Stimulated activated naive CD8-positive, alpha-beta T cell treated with anti-CD3 and anti-CD28 coated beads, Interleukin-15, amount 100 ng/mL, for 72 hours (primary cell): ENCODE data around the gene SASH3.
A peak's percentile ranks its signal among the peaks of the same experiment; 100 is the strongest.
"Not testable (repeated sequence)": the region's sequence is repeated elsewhere in the genome, so short reads cannot be mapped to it uniquely, and the experiment has no call there.

Experiments used
- ATAC-seq: fragments of 150-1000 bp; cut with Tn5 transposase; 2 replicates; pipeline ENCODE4 v1.10.0; 2021; ENCODE audit warnings: mild to moderate bottlenecking, moderate library complexity
- DNase-seq, 2 donors: peaks; one replicate each; pipeline ENCODE4 v3.0.0; 2021 to 2022
- H3K27ac Mint-ChIP-seq, 2 donors: one replicate each; pipeline ENCODE4 v1.8.0; 2022; ENCODE audit warnings: mild to moderate bottlenecking in 2 of 2, mixed read lengths in 2 of 2, moderate library complexity in 2 of 2
- H3K27me3 Mint-ChIP-seq: one replicate; pipeline ENCODE4 v1.8.0; 2022; ENCODE audit warnings: mixed read lengths
- H3K4me1 Mint-ChIP-seq: one replicate; pipeline ENCODE4 v1.8.0; 2022; ENCODE audit warnings: mild to moderate bottlenecking, mixed read lengths
- H3K4me3 Mint-ChIP-seq, 2 donors: one replicate each; pipeline ENCODE4 v1.8.0; 2022; ENCODE audit warnings: mild to moderate bottlenecking in 2 of 2, mixed read lengths in 2 of 2, moderate library complexity in 1 of 2
- H3K9me3 Mint-ChIP-seq, 2 donors: one replicate each; pipeline ENCODE4 v1.8.0; 2022; ENCODE audit warnings: mixed read lengths in 2 of 2

The SASH3 gene

DNA sequence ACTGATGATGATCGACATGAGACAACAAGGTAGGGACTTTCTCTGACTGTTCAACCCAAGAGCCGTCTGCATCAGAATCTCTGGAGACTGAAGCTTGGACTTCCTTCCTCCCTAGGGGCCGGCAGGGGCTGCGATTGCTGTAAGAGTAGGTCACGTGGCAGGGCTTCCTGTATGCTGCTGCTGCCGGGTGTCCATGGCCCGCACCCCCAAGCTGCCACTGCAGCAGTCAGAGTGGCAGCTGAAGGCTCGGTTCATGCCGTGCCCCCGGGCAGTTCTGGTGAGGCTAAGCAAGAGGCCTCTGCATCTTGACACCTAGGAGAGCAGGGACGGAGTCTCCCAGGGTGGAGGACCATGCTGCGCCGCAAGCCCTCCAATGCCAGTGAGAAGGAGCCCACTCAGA lies at the start of gene SASH3:
TSS of gene SASH3 (plus strand) at position 203 of the 400 bp plus-strand sequence. CDS start at position 352, 149 bp downstream.
- H3K4me3 Mint-ChIP-seq: peak within 1 kb of the TSS; percentile 82 to 90
- no peaks in the 10 kb centered on the region for H3K9me3 Mint-ChIP-seq
- ATAC-seq (peak; percentile 53), DNase-seq (peak in 1 of 2 donors; percentile 79)
- H3K27me3 Mint-ChIP-seq: no peaks in the 10 kb centered on the region
- peaks cover 63% of the 10 kb centered on the region for H3K4me1 Mint-ChIP-seq
- H3K27ac Mint-ChIP-seq: peak within 1 kb of the TSS; percentile 91

DNA sequence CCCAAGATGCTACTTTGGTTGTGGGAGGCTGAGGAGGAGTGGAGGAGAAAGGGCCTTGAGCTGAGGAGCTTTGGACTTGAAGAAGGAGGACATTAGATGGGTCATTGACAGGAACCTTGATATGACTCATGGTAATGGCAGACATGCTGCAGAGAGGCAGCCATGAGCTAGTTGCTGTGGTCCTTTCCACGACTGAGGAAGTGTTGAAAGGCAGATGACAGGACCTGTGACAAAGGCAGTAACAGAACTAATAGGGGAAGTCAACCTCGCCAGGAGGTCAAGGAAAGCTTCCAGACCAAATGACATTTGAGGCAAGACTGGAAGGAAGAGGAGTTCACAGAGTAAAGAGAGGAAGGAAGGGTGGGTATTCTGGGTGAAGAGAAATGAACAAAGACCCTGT lies 48.5 kb upstream of the SASH3 start:
- H3K9me3 Mint-ChIP-seq: peaks cover 0 to 8% of the 10 kb centered on the region in 2 donors
- DNase-seq: no peak
- no peak overlapping the region for H3K27ac Mint-ChIP-seq
- H3K4me1 Mint-ChIP-seq: peaks cover 33% of the 10 kb centered on the region
- no peaks in the 10 kb centered on the region for H3K27me3 Mint-ChIP-seq
- no peak overlapping the region for H3K4me3 Mint-ChIP-seq
- ATAC-seq: no peak

DNA sequence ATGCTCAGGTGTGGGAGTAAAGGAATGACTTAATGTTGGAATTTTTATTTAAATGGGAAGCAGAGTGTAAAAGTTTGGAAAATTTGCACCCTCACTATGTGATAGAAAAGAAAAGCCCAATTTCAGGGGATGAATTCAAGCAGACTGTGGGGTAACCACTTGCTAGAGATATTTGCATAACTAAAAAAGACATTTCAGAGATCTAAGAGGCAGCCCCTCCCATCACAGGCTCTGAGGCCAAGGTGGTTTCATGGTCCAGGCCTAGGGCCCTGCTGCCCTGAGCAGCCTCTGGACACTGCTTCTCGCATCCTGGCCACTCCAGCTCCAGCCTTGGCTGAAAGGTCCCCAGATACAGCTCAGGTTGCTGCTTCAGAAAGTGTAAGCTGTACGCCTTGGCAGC lies 46.9 kb upstream of the SASH3 start:
- Mint-ChIP-seq H3K4me1 (peaks cover 36% of the 10 kb centered on the region), H3K27me3 (no peaks in the 10 kb centered on the region), H3K9me3 (peaks cover 0 to 8% of the 10 kb centered on the region in 2 donors), H3K4me3 (no peak overlapping the region), H3K27ac (no peak overlapping the region)
- no peak for DNase-seq
- ATAC-seq: no peak

DNA sequence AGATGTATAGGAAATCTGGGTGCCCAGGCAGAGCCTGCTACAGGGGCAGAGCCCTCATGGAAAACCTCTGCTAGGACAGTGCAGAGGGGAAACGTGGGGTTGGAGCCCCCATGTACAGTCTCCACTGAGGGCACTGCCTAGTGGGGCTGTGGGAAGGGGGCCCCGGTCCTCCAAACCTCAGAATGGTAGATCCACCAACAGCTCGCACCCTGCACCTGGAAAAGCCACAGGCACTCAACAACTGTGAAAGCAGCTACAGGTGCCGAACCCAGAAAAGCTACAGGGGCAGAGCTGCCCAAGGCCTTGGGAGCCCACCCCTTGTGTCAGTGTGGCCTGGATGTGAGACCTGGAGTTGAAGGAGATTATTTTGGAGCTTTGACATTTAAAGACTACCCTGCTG lies 46.4 kb upstream of the SASH3 start:
- DNase-seq (no peak), ATAC-seq (no peak)
- Mint-ChIP-seq H3K4me1 (peaks cover 41% of the 10 kb centered on the region), H3K27ac (no peak overlapping the region), H3K9me3 (peaks cover 0 to 8% of the 10 kb centered on the region in 2 donors), H3K27me3 (no peaks in the 10 kb centered on the region), H3K4me3 (no peak overlapping the region)

DNA sequence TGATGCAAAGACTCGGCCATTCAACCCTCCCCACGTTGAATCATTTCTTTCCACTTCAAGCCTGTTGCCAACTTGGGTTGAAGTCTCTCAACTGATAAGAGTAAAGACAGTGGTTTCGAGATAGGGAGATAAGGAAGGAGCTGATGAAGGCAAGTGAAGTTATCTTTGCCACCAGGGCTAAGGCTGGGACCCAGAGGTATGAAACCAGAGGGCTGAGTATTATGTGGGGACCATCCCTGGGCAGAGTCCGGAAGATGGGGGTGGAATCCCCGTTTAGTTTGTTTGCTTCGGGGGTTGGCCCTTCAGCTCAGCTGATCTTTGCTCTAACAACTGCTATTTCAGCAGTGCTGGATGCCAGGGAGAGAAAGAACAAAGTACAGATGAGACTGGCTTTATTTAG lies 43.3 kb upstream of the SASH3 start:
- Mint-ChIP-seq H3K4me1 (peaks cover 46% of the 10 kb centered on the region), H3K4me3 (no peak overlapping the region), H3K27ac (peak overlapping the region in 1 of 2 donors; percentile 6), H3K27me3 (no peaks in the 10 kb centered on the region), H3K9me3 (no peaks in the 10 kb centered on the region)
- DNase-seq (no peak), ATAC-seq (peak; percentile 75)

DNA sequence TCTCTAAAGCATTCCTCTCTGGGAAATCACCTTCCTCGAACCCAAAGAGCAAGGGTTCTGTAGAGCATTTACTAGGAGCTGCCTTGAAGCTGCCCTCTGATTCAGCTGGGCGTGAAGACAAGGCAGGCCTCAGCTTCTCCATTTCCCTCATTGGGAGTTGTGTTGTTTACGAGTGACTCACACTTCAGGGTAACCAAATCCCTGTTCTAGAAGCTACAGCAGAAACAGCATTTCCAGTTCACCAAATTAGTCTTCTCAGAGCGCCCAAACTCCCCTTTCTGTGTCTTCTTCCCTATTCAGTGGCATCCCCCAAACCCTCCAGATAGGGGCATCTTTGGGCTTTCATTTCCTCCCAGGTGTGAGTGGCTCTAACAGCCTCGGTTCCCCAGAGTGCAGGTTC lies 41.8 kb upstream of the SASH3 start:
- no peaks in the 10 kb centered on the region for H3K27me3 Mint-ChIP-seq
- ATAC-seq: peak; percentile 46
- H3K4me1 Mint-ChIP-seq: peaks cover 55% of the 10 kb centered on the region
- H3K9me3 Mint-ChIP-seq: no peaks in the 10 kb centered on the region
- H3K27ac Mint-ChIP-seq: peak overlapping the region in 1 of 2 donors; percentile 28
- H3K4me3 Mint-ChIP-seq: no peak overlapping the region
- no peak for DNase-seq

DNA sequence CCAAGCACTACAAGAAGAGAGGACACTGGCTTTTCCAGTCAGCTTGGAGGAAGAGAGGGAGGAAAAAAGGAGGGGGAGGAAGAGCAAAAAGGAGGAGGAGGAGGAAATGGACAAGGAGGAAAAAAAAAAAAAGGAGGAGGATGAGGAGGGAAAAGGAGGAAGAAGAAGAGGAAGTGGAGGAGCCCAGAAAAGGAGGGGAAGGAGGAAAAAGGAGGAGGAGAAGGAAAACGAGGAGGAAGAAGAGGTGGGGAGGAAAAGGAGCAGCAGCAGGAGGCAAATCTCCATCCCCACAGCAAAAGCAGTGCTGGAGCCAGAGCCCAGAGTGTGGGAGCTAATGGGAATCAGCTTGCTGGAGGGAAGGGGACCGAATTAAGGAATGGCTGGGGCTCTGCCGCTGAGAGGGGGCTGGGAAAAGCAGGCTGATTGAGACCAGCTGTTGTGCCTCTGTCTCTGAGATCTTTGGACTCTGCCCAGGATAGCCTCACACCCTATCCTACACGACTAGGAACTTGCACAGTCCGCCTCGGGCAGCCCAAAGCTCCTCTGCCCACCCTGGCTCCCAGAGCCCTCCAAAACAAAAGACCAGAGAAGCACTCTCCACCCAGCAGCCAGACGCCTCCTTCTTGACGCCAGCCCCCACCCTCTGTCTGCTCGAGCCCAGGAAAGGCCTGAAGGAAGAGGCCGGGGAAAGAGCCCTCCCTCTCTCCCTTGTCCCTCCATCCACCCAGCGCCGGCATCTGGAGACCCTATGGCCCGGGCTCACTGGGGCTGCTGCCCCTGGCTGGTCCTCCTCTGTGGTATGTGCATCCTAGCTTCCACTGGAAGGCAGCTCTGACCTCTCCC lies 41.1 kb upstream of the SASH3 start, which contains the start of gene XPNPEP2:
TSS of gene XPNPEP2 (plus strand) at position 514 of the 843 bp plus-strand sequence. CDS start at position 749, 235 bp downstream.
- DNase-seq (no peak), ATAC-seq (no peak)
- H3K9me3 Mint-ChIP-seq: no peaks in the 10 kb centered on the region
- H3K4me1 Mint-ChIP-seq: peaks cover 63% of the 10 kb centered on the region
- H3K4me3 Mint-ChIP-seq: no peak within 1 kb of the TSS
- H3K27ac Mint-ChIP-seq: peak within 1 kb of the TSS in 1 of 2 donors; percentile 28
- H3K27me3 Mint-ChIP-seq: no peaks in the 10 kb centered on the region

DNA sequence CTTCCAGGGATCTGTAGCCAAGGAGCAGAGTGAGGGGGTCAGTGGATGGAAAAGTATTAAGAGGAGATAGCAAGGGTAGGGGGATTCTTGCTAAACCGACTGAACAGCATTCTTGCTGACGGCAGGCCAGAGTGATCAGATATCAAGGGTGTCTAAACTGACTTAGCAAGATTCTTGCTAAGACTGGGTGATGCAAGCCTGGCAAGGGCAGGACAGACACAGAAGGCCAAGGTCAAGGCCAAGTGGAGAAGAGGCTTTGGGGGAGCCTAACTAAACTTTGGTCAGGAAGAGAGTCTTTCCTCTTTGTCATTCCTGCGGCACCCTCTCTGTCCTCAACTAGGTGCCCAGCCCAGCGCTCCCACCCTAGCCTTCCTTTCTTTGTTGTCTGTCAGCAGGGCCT lies 40.2 kb upstream of the SASH3 start:
- DNase-seq (no peak), ATAC-seq (no peak)
- Mint-ChIP-seq H3K27ac (no peak overlapping the region), H3K4me1 (peaks cover 72% of the 10 kb centered on the region), H3K27me3 (no peaks in the 10 kb centered on the region), H3K9me3 (no peaks in the 10 kb centered on the region), H3K4me3 (no peak overlapping the region)

DNA sequence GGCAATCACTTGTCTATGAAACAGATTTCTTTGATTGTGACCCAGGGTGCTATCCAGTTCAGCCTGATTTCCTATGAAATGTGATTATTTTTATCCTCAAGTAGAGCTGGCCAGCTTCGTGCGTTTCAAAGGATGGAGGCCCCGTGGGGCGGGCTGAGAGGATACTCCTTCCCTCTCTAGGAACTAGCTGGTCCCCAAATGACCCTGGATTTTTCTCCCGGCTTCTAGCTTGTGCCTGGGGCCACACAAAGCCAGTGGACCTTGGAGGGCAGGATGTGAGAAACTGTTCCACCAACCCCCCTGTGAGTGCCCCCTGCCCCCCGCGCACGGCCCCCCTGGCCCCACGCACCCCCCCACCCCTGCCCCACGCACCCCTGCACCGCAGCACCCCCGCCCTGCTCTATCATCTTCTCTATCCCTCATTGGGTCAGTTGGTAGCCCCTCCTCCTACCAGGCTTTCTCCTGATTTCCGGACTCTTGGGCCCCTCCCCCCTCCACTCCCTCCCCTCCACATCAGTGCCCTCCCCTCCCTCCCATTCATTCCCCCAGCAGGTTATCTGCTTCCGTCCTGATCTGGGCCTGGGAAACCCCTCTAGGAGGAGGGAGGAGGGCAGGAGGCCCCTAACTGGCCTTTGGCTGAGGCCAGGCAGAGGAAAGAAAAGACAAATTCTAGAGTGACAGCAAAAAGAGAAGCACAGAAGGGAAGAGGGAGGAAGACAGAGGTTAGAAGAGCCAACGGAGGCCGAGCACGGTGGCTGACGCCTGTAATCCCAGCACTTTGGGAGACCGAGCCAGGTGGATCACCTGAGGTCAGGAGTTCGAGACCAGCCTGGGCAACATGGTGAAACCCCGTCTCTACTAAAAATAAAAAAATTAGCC lies 37.6 kb upstream of the SASH3 start:
- Mint-ChIP-seq H3K4me1 (peaks cover 67% of the 10 kb centered on the region), H3K27ac (peak overlapping the region; percentile 69 to 93), H3K27me3 (no peaks in the 10 kb centered on the region), H3K4me3 (peak overlapping the region; percentile 63 to 68), H3K9me3 (no peaks in the 10 kb centered on the region)
- ATAC-seq (no peak), DNase-seq (no peak)

DNA sequence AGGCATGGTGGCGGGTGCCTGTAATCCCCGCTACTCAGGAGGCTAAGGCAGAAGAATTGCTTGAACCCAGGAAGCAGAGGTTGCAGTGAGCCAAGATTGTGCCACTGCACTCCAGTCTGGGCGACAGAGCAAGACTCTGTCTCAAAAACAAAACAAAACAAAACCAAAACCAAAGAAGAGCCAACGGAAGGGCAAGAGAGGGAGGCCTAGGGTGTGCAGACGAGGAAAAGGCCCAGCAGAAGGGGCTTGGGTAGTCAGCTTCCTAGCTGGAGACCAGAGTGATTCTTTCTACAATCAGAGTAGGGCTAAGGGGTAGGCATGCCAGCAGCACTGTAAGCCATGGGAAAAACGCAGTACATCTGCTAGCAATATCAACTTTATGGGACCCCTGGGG lies 37.0 kb upstream of the SASH3 start:
- peaks cover 64% of the 10 kb centered on the region for H3K4me1 Mint-ChIP-seq
- not testable (repeated sequence) for ATAC-seq, H3K27me3 Mint-ChIP-seq, DNase-seq, H3K9me3 Mint-ChIP-seq
- H3K4me3 Mint-ChIP-seq: peak overlapping the region; percentile 40 to 68
- H3K27ac Mint-ChIP-seq: peak overlapping the region; percentile 69 to 93

DNA sequence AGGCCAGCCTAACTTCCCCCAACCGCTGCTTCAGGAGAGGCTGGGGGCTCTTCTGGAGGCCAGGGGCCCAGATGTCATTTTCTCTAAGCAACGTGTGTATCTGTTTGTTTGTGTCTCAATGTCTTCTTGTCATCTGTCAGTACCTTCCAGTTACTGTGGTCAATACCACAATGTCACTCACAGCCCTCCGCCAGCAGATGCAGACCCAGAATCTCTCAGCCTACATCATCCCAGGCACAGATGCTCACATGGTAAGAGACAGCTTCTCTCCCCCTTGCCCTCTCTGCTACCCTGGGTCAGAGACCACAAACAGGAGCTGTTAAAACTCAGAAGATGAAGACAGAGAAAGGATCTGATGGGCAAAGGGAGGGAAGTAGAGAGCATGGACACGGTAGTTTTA lies 35.9 kb upstream of the SASH3 start:
- DNase-seq (peak in 1 of 2 donors; percentile 18), ATAC-seq (peak; percentile 72)
- H3K27ac Mint-ChIP-seq: peak overlapping the region; percentile 67 to 81
- H3K4me1 Mint-ChIP-seq: peaks cover 54% of the 10 kb centered on the region
- no peaks in the 10 kb centered on the region for H3K27me3 Mint-ChIP-seq
- peak overlapping the region; percentile 8 to 43 for H3K4me3 Mint-ChIP-seq
- H3K9me3 Mint-ChIP-seq: no peaks in the 10 kb centered on the region

DNA sequence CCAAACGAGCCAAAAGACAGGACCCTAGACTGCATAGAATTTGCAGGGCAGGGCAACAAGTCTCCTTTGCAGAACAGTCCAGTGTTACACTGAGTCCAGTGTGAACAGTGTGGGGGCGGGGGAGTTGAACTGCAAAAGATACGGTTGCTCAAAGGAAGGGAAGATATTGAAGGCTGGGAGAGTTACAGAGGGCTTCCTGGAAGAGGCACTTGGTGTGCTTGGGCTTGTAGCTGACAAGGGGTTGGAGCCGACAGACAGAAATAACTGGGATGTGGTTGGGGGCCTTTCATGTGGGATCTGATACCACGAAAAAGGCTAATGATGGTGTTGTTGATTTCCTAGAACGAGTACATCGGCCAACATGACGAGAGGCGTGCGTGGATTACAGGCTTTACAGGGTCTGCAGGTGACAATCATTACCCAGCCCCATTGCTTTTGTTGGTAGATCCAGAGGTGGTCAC lies 34.9 kb upstream of the SASH3 start:
- ATAC-seq (peak; percentile 84), DNase-seq (peak; percentile 35 to 50)
- H3K27ac Mint-ChIP-seq: peak overlapping the region; percentile 36 to 88
- no peaks in the 10 kb centered on the region for H3K9me3 Mint-ChIP-seq
- H3K4me3 Mint-ChIP-seq: peak overlapping the region; percentile 47 to 64
- H3K4me1 Mint-ChIP-seq: peaks cover 43% of the 10 kb centered on the region
- H3K27me3 Mint-ChIP-seq: no peaks in the 10 kb centered on the region

DNA sequence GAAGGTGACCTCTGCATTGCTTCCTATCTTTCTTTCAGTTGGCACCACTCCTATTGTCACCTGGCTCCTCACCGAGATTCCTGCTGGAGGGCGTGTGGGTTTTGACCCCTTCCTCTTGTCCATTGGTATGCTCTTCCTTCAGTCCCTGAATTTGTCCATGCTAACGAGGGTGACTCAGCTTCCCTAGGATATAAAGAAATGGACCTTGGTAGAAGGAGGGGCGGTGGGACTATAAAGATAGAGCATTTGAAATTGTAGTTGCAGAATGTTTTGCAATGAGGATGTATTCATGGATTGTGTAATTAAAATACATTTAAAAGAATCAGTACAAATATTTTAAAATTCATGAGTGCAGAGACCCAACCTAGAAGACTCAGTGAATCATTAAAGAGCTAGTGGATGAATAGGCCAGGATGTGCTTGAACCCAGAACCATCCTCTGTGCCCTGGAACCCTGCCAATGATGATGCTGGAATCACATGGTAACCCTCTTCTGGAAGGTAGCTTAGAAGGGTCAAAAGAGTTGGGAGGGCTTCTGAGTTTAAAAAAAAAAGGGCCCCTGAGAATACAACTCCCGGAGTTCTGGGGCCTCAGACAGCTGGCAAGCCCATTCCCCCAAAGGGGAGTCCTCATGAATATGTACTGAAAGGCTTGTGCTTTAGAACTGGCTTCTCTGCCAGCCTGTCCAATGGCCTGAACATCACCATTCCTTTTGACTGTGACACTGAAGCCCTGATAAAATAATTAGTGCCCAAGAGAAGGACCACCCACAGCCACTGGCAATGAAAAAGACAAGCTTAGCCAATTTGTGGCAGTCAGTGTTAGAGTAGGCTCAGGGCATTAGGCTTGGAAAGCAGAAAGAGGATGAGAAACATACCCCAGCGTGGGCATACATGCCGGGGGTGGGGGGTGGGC lies 32.9 kb upstream of the SASH3 start:
- DNase-seq (no peak), ATAC-seq (no peak)
- Mint-ChIP-seq H3K9me3 (no peaks in the 10 kb centered on the region), H3K27ac (peak overlapping the region in 1 of 2 donors; percentile 46), H3K27me3 (no peaks in the 10 kb centered on the region), H3K4me1 (peaks cover 46% of the 10 kb centered on the region), H3K4me3 (no peak overlapping the region)

DNA sequence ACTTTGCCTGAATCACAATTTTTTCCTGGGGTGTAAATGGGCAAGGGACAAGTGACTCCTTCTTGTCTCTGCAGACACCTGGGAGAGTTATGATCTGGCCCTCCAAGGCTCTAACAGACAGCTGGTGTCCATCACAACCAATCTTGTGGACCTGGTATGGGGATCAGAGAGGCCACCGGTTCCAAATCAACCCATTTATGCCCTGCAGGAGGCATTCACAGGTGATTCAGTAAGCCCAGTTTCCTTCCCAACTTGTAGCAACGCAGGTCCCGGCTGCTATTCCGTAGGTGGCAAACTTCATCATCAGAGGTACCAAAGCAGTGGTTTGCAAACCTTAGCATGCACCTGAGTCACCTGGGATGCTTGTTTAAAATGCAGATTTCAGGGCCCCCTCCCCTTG lies 32.2 kb upstream of the SASH3 start:
- Mint-ChIP-seq H3K4me1 (peaks cover 43% of the 10 kb centered on the region), H3K4me3 (no peak overlapping the region), H3K27me3 (no peaks in the 10 kb centered on the region), H3K9me3 (no peaks in the 10 kb centered on the region), H3K27ac (no peak overlapping the region)
- DNase-seq (no peak), ATAC-seq (no peak)

DNA sequence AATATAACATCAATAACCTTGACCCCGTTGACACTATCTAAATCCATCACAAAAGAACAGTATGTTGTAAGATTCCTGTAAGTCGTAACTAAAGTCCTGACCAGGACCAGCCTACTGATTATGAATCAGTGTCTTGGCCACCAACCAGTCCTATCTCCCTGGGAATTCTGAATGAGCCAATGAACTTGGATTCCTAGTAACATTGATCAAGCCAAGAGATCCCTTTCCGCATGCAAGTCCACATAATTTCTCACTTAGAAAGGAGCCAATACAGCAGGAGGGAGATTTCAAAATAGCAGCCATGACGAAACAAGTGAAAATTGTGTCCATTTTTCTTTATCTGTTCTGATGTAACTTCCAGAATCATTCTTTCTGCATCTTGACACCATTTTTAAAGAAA lies 31.4 kb upstream of the SASH3 start:
- no peak for ATAC-seq
- no peaks in the 10 kb centered on the region for H3K27me3 Mint-ChIP-seq
- no peak for DNase-seq
- H3K4me1 Mint-ChIP-seq: peaks cover 35% of the 10 kb centered on the region
- no peak overlapping the region for H3K27ac Mint-ChIP-seq
- H3K4me3 Mint-ChIP-seq: no peak overlapping the region
- H3K9me3 Mint-ChIP-seq: no peaks in the 10 kb centered on the region
